ENCODE measurements around the gene TESK2.

DNA sequence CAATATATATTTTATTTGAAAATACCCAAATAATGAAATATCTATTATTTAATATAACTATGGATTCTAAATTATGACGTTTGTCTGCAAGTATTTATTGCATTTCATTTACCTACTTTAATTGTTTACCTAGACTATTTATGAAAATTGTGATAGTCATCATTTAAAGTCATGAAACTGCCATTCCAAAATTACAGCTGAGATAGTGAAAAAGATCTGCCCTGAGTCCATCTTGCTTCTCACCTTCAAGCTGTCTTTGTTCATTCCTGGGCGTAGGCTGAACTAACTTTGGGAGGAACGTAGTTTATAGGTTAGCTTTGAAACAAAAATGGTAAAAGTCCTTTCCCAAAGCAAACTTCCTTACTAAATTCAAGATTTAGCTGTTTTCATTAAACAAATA, 176.7 kb downstream of the TESK2 start:
- TF ChIP-seq EZH2phosphoT487 (IDR thresholded peaks at IDR 0.05; ENCODE audit: borderline replicate concordance, low read depth) (no peak), EP300 (IDR thresholded peaks at IDR 0.05; ENCODE audit: borderline replicate concordance in 1 of 2, low read depth in 1 of 2, low read length in 1 of 2) (no peak), NFIC (IDR thresholded peaks at IDR 0.05; ENCODE audit: borderline replicate concordance) (no peak), CHD2 (IDR thresholded peaks at IDR 0.05; ENCODE audit: low read length, partially characterized antibody) (no peak), YY1 (IDR thresholded peaks at IDR 0.05; ENCODE audit: low read depth) (no peak), FOXJ3 (CRISPR knock-in tag; IDR thresholded peaks at IDR 0.05) (no peak), JUND (IDR thresholded peaks at IDR 0.05) (no peak), TEAD4 (IDR thresholded peaks at IDR 0.05; ENCODE audit: borderline replicate concordance, insufficient read depth) (no peak), GABPA (IDR thresholded peaks at IDR 0.05; ENCODE audit: low read depth) (no peak), POLR2AphosphoS5 (IDR thresholded peaks at IDR 0.05; ENCODE audit: low read depth, low read length) (no peak)
- TF ChIP-seq, protein P1, sequence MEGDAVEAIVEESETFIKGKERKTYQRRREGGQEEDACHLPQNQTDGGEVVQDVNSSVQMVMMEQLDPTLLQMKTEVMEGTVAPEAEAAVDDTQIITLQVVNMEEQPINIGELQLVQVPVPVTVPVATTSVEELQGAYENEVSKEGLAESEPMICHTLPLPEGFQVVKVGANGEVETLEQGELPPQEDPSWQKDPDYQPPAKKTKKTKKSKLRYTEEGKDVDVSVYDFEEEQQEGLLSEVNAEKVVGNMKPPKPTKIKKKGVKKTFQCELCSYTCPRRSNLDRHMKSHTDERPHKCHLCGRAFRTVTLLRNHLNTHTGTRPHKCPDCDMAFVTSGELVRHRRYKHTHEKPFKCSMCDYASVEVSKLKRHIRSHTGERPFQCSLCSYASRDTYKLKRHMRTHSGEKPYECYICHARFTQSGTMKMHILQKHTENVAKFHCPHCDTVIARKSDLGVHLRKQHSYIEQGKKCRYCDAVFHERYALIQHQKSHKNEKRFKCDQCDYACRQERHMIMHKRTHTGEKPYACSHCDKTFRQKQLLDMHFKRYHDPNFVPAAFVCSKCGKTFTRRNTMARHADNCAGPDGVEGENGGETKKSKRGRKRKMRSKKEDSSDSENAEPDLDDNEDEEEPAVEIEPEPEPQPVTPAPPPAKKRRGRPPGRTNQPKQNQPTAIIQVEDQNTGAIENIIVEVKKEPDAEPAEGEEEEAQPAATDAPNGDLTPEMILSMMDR (IDR thresholded peaks at IDR 0.05), result no peak
- TF ChIP-seq, protein P2, sequence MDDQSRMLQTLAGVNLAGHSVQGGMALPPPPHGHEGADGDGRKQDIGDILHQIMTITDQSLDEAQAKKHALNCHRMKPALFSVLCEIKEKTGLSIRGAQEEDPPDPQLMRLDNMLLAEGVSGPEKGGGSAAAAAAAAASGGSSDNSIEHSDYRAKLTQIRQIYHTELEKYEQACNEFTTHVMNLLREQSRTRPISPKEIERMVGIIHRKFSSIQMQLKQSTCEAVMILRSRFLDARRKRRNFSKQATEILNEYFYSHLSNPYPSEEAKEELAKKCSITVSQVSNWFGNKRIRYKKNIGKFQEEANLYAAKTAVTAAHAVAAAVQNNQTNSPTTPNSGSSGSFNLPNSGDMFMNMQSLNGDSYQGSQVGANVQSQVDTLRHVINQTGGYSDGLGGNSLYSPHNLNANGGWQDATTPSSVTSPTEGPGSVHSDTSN (IDR thresholded peaks at IDR 0.05), result no peak
- TF ChIP-seq, protein P3, sequence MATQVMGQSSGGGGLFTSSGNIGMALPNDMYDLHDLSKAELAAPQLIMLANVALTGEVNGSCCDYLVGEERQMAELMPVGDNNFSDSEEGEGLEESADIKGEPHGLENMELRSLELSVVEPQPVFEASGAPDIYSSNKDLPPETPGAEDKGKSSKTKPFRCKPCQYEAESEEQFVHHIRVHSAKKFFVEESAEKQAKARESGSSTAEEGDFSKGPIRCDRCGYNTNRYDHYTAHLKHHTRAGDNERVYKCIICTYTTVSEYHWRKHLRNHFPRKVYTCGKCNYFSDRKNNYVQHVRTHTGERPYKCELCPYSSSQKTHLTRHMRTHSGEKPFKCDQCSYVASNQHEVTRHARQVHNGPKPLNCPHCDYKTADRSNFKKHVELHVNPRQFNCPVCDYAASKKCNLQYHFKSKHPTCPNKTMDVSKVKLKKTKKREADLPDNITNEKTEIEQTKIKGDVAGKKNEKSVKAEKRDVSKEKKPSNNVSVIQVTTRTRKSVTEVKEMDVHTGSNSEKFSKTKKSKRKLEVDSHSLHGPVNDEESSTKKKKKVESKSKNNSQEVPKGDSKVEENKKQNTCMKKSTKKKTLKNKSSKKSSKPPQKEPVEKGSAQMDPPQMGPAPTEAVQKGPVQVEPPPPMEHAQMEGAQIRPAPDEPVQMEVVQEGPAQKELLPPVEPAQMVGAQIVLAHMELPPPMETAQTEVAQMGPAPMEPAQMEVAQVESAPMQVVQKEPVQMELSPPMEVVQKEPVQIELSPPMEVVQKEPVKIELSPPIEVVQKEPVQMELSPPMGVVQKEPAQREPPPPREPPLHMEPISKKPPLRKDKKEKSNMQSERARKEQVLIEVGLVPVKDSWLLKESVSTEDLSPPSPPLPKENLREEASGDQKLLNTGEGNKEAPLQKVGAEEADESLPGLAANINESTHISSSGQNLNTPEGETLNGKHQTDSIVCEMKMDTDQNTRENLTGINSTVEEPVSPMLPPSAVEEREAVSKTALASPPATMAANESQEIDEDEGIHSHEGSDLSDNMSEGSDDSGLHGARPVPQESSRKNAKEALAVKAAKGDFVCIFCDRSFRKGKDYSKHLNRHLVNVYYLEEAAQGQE (IDR thresholded peaks at IDR 0.05; ENCODE audit: low read depth, low read length), result no peak
